Activated CD8-positive, alpha-beta memory T cell treated with anti-CD3 and anti-CD28 coated beads, Interleukin-2, amount 10 ng/mL, durations not matched to agents 7 days and 5 days (primary cell): ENCODE results near the gene UNC5B. TPM values are rescaled to one million over a fixed set of nuclear protein-coding genes. Genes with fewer than 3 reads are reported as not detected.
A peak's percentile ranks its signal among the peaks of the same experiment; 100 is the strongest.
"Not testable (repeated sequence)": the region's sequence is repeated elsewhere in the genome, so short reads cannot be mapped to it uniquely, and the experiment has no call there.

ENCODE experiments used
- ATAC-seq: fragments of 150-1000 bp; cut with Tn5 transposase; one replicate; pipeline ENCODE4 v1.10.0; 2021; ENCODE audit warnings: moderate library complexity
- CTCF ChIA-PET: fragments of 350-600 bp; sonication (Branson Sonifier 250); formaldehyde crosslinking; loops from one replicate; lab custom pipeline; 2021; ENCODE audit warnings: antibody characterized with exemption; lab: Charles Lee
- DNase-seq: peaks from one replicate; pipeline ENCODE4 v3.0.0-alpha.2; 2020
- H3K27ac Mint-ChIP-seq: one replicate; pipeline ENCODE4 v1.8.0; 2021; ENCODE audit warnings: mild to moderate bottlenecking, mixed read lengths
- H3K27me3 Mint-ChIP-seq: one replicate; pipeline ENCODE4 v1.8.0; 2021; ENCODE audit warnings: mixed read lengths
- H3K36me3 Mint-ChIP-seq: one replicate; pipeline ENCODE4 v1.8.0; 2021; ENCODE audit warnings: mild to moderate bottlenecking, mixed read lengths
- H3K4me1 Mint-ChIP-seq: one replicate; pipeline ENCODE4 v1.8.0; 2021; ENCODE audit warnings: mixed read lengths
- H3K4me3 Mint-ChIP-seq: one replicate; pipeline ENCODE4 v1.8.0; 2021; ENCODE audit warnings: mild to moderate bottlenecking, moderate library complexity, mixed read lengths
- H3K9me3 Mint-ChIP-seq: one replicate; pipeline ENCODE4 v1.8.0; 2022; ENCODE audit warnings: low read depth, mixed read lengths
- total RNA-seq, 2 experiments: library from RNA; stranded (reverse); gene quantifications; one replicate each; pipeline ENCODE4 v1.2.3, GENCODE V29; 2021

UNC5B gene
- total RNA-seq, 2 experiments from 2014 or later = 0.06 TPM; not detected in 1

GRCh38 chr10:71269301-71270288 lies 57.2 kb downstream of the UNC5B start:
- DNase-seq (no peak), ATAC-seq (no peak)
- H3K27me3 Mint-ChIP-seq = no peaks in the 10 kb centered on the region
- no peak overlapping the region for H3K27ac Mint-ChIP-seq
- H3K36me3 Mint-ChIP-seq = no peaks in the 10 kb centered on the region
- no peak overlapping the region for H3K4me3 Mint-ChIP-seq
- CTCF ChIA-PET = interaction anchor here (0.6 to 2.4 kb wide), 8 partner anchors 12 to 1412 kb away, joined by 3 to 15 read pairs (median 3); no protein-coding TSS in a partner anchor
- H3K4me1 Mint-ChIP-seq = peaks cover 5% of the 10 kb centered on the region
- no peaks in the 10 kb centered on the region for H3K9me3 Mint-ChIP-seq

GRCh38 chr10:71270301-71271220 lies 58.2 kb downstream of the UNC5B start:
- Mint-ChIP-seq H3K9me3 (no peaks in the 10 kb centered on the region), H3K36me3 (no peaks in the 10 kb centered on the region), H3K27ac (no peak overlapping the region), H3K4me3 (no peak overlapping the region), H3K27me3 (no peaks in the 10 kb centered on the region), H3K4me1 (peaks cover 5% of the 10 kb centered on the region)
- CTCF ChIA-PET = interaction anchor here (0.5 to 2.4 kb wide), 9 partner anchors 13 to 963 kb away, joined by 3 to 15 read pairs (median 3); no protein-coding TSS in a partner anchor
- DNase-seq = peak; percentile 62
- ATAC-seq = peak; percentile 70

GRCh38 chr10:71271662-71272055 lies 59.3 kb downstream of the UNC5B start:
- Mint-ChIP-seq H3K4me1 (peaks cover 5% of the 10 kb centered on the region), H3K9me3 (no peaks in the 10 kb centered on the region), H3K27ac (no peak overlapping the region), H3K27me3 (no peaks in the 10 kb centered on the region), H3K36me3 (no peaks in the 10 kb centered on the region), H3K4me3 (no peak overlapping the region)
- no peak for ATAC-seq
- no peak for DNase-seq
- CTCF ChIA-PET = interaction anchor here (1.7 to 2.4 kb wide), 2 partner anchors 13 to 347 kb away, joined by 5 to 15 read pairs; no protein-coding TSS in a partner anchor

GRCh38 chr10:71272056-71272771 lies 59.8 kb downstream of the UNC5B start:
- H3K9me3 Mint-ChIP-seq = no peaks in the 10 kb centered on the region
- H3K27ac Mint-ChIP-seq = no peak overlapping the region
- H3K27me3 Mint-ChIP-seq = no peaks in the 10 kb centered on the region
- no peaks in the 10 kb centered on the region for H3K36me3 Mint-ChIP-seq
- H3K4me1 Mint-ChIP-seq = peaks cover 5% of the 10 kb centered on the region
- no peak overlapping the region for H3K4me3 Mint-ChIP-seq
- no peak for DNase-seq
- no peak for ATAC-seq
- CTCF ChIA-PET = interaction anchor here (2.4 kb wide), 1 partner anchor 12 kb away, joined by 15 read pairs; no protein-coding TSS in a partner anchor

GRCh38 chr10:71272974-71273373 lies 60.6 kb downstream of the UNC5B start:
- H3K4me3 Mint-ChIP-seq, H3K4me1 Mint-ChIP-seq, H3K27me3 Mint-ChIP-seq, ATAC-seq, H3K9me3 Mint-ChIP-seq, DNase-seq, H3K27ac Mint-ChIP-seq, CTCF ChIA-PET, H3K36me3 Mint-ChIP-seq: not testable (repeated sequence)

GRCh38 chr10:71273506-71273905 lies 61.1 kb downstream of the UNC5B start:
- ATAC-seq (no peak), DNase-seq (no peak)
- no peaks in the 10 kb centered on the region for H3K9me3 Mint-ChIP-seq
- H3K4me3 Mint-ChIP-seq = no peak overlapping the region
- H3K36me3 Mint-ChIP-seq = no peaks in the 10 kb centered on the region
- no peak overlapping the region for H3K27ac Mint-ChIP-seq
- no peaks in the 10 kb centered on the region for H3K27me3 Mint-ChIP-seq
- H3K4me1 Mint-ChIP-seq = peaks cover 5% of the 10 kb centered on the region
- CTCF ChIA-PET = interaction anchor here (1.5 kb wide), 1 partner anchor 12 kb away, joined by 4 read pairs; no protein-coding TSS in a partner anchor

- CTCF ChIA-PET = interaction anchor here (1.0 to 1.5 kb wide), 2 partner anchors 9 to 11 kb away, joined by 3 to 4 read pairs; no protein-coding TSS in a partner anchor
- ATAC-seq (no peak), DNase-seq (no peak)
- Mint-ChIP-seq H3K9me3 (no peaks in the 10 kb centered on the region), H3K27me3 (no peaks in the 10 kb centered on the region), H3K4me3 (no peak overlapping the region), H3K4me1 (peaks cover 5% of the 10 kb centered on the region), H3K36me3 (no peaks in the 10 kb centered on the region), H3K27ac (no peak overlapping the region)
Measured at GRCh38 chr10:71274901-71275796, 62.8 kb downstream of the UNC5B start.

GRCh38 chr10:71276873-71277272 lies 64.5 kb downstream of the UNC5B start:
- Mint-ChIP-seq H3K4me3 (no peak overlapping the region), H3K27ac (no peak overlapping the region), H3K4me1 (peaks cover 1% of the 10 kb centered on the region), H3K9me3 (no peaks in the 10 kb centered on the region), H3K36me3 (no peaks in the 10 kb centered on the region), H3K27me3 (no peaks in the 10 kb centered on the region)
- CTCF ChIA-PET = interaction anchor here (1.5 kb wide), 1 partner anchor 9 kb away, joined by 4 read pairs; no protein-coding TSS in a partner anchor
- no peak for DNase-seq
- no peak for ATAC-seq

GRCh38 chr10:71277914-71278665 lies 65.7 kb downstream of the UNC5B start:
- CTCF ChIA-PET = interaction anchor here (0.6 to 1.5 kb wide), 2 partner anchors 10 to 72 kb away, joined by 3 to 4 read pairs; no protein-coding TSS in a partner anchor
- H3K4me3 Mint-ChIP-seq = no peak overlapping the region
- no peak overlapping the region for H3K27ac Mint-ChIP-seq
- no peaks in the 10 kb centered on the region for H3K36me3 Mint-ChIP-seq
- ATAC-seq (no peak), DNase-seq (no peak)
- H3K4me1 Mint-ChIP-seq = no peaks in the 10 kb centered on the region
- no peaks in the 10 kb centered on the region for H3K27me3 Mint-ChIP-seq
- H3K9me3 Mint-ChIP-seq = no peaks in the 10 kb centered on the region

GRCh38 chr10:71278691-71279588 lies 66.6 kb downstream of the UNC5B start:
- Mint-ChIP-seq H3K27ac (no peak overlapping the region), H3K4me3 (no peak overlapping the region), H3K27me3 (no peaks in the 10 kb centered on the region), H3K36me3 (no peaks in the 10 kb centered on the region), H3K4me1 (no peaks in the 10 kb centered on the region), H3K9me3 (no peaks in the 10 kb centered on the region)
- CTCF ChIA-PET = no interaction called here
- ATAC-seq (no peak), DNase-seq (no peak)
